ENCODE measurements around the gene ALCAM. TPM values are rescaled to one million over a fixed set of nuclear protein-coding genes. Genes with fewer than 3 reads are reported as not detected.

The ALCAM gene
- polyA plus RNA-seq, 1 experiment: 275 TPM

- no peaks in the 10 kb centered on the region for H3K27me3 ChIP-seq (ENCODE audit: control insufficient read depth, insufficient read depth, low read length)
- ChIA-PET POLR2A (no interaction called here), CTCF (no interaction called here)
- no peak overlapping the region for H3K27ac ChIP-seq (ENCODE audit: low read depth, low read length)
- no peak overlapping the region for H3K4me3 ChIP-seq (ENCODE audit: low read depth, low read length)
- no peak for DNase-seq (ENCODE audit: low read depth, low spot score)
- no peak for TF ChIP-seq CTCF (IDR thresholded peaks at IDR 0.05; ENCODE audit: low read depth, low read length)
- H3K9me3 ChIP-seq (ENCODE audit: control insufficient read depth, insufficient read depth, low read length): no peaks in the 10 kb centered on the region
These were observed 57.9 kb downstream of the ALCAM start for GRCh38 chr3:105424412-105425152.

- no peak for TF ChIP-seq CTCF (IDR thresholded peaks at IDR 0.05; ENCODE audit: low read depth, low read length)
- CTCF ChIA-PET: no interaction called here
These were observed 58.4 kb downstream of the ALCAM start for GRCh38 chr3:105425153-105425502.

GRCh38 chr3:105427332-105427731 is 60.6 kb downstream of the ALCAM start:
- POLR2A ChIA-PET: no interaction called here

More at GRCh38 chr3:105425153-105425502, 58.4 kb downstream of the ALCAM start:
- POLR2A ChIA-PET: no interaction called here
- no peaks in the 10 kb centered on the region for H3K9me3 ChIP-seq (ENCODE audit: control insufficient read depth, insufficient read depth, low read length)
- H3K27me3 ChIP-seq (ENCODE audit: control insufficient read depth, insufficient read depth, low read length): no peaks in the 10 kb centered on the region
- no peak overlapping the region for H3K4me3 ChIP-seq (ENCODE audit: low read depth, low read length)
- DNase-seq (ENCODE audit: low read depth, low spot score): no peak
- H3K27ac ChIP-seq (ENCODE audit: low read depth, low read length): no peak overlapping the region

GRCh38 chr3:105429034-105429762 is 62.5 kb downstream of the ALCAM start:
- Histone ChIP-seq H3K9me3 (ENCODE audit: control insufficient read depth, insufficient read depth, low read length) (no peaks in the 10 kb centered on the region), H3K27ac (ENCODE audit: low read depth, low read length) (no peak overlapping the region), H3K4me3 (ENCODE audit: low read depth, low read length) (no peak overlapping the region), H3K27me3 (ENCODE audit: control insufficient read depth, insufficient read depth, low read length) (no peaks in the 10 kb centered on the region)
- no peak for TF ChIP-seq CTCF (IDR thresholded peaks at IDR 0.05; ENCODE audit: low read depth, low read length)
- ChIA-PET POLR2A (no interaction called here), CTCF (interaction anchor here (0.8 kb wide), 1 partner anchor 89 kb away, joined by 3 read pairs; no protein-coding TSS in a partner anchor)
- no peak for DNase-seq (ENCODE audit: low read depth, low spot score)

More at GRCh38 chr3:105427332-105427731, 60.6 kb downstream of the ALCAM start:
- Histone ChIP-seq H3K27me3 (ENCODE audit: control insufficient read depth, insufficient read depth, low read length) (no peaks in the 10 kb centered on the region), H3K27ac (ENCODE audit: low read depth, low read length) (no peak overlapping the region), H3K4me3 (ENCODE audit: low read depth, low read length) (no peak overlapping the region), H3K9me3 (ENCODE audit: control insufficient read depth, insufficient read depth, low read length) (no peaks in the 10 kb centered on the region)
- CTCF ChIA-PET: interaction anchor here (1.1 kb wide), 1 partner anchor 9 kb away, joined by 4 read pairs; no protein-coding TSS in a partner anchor
- TF ChIP-seq CTCF (IDR thresholded peaks at IDR 0.05; ENCODE audit: low read depth, low read length): no peak
- no peak for DNase-seq (ENCODE audit: low read depth, low spot score)

- POLR2A ChIA-PET: no interaction called here
- H3K9me3 ChIP-seq (ENCODE audit: control insufficient read depth, insufficient read depth, low read length): no peaks in the 10 kb centered on the region
- H3K27me3 ChIP-seq (ENCODE audit: control insufficient read depth, insufficient read depth, low read length): no peaks in the 10 kb centered on the region
- no peak for DNase-seq (ENCODE audit: low read depth, low spot score)
- no peak for TF ChIP-seq CTCF (IDR thresholded peaks at IDR 0.05; ENCODE audit: low read depth, low read length)
- CTCF ChIA-PET: no interaction called here
- H3K27ac ChIP-seq (ENCODE audit: low read depth, low read length): no peak overlapping the region
- no peak overlapping the region for H3K4me3 ChIP-seq (ENCODE audit: low read depth, low read length)
These were observed 63.7 kb downstream of the ALCAM start for GRCh38 chr3:105430455-105430854.
